Loucy (cell line): Measurements from ENCODE around the gene SLC15A3.

Experiments used
- H2AFZ ChIP-seq: fragments of 200-600 bp; sonication (generic); 2 replicates; pipeline ENCODE4 v1.6.0; 2016; ENCODE audit warnings: antibody characterized with exemption, mild to moderate bottlenecking, low read length, moderate library complexity
- H3F3A ChIP-seq: fragments of 200-600 bp; 2 replicates; pipeline ENCODE4 v1.6.0; 2016; ENCODE audit warnings: antibody characterized with exemption, low read depth, mild to moderate bottlenecking
- H3K27me3 ChIP-seq: fragments of 200-600 bp; sonication (generic); 2 replicates; pipeline ENCODE4 v1.6.1; 2014; ENCODE audit warnings: low read length, mild to moderate bottlenecking; ENCODE audit not compliant: insufficient read depth, poor library complexity, severe bottlenecking
- H3K36me3 ChIP-seq: fragments of 200-600 bp; sonication (generic); 2 replicates; pipeline ENCODE4 v1.6.1; 2016; ENCODE audit warnings: low read length; ENCODE audit not compliant: insufficient read depth
- H3K4me1 ChIP-seq: fragments of 200-600 bp; sonication (generic); 2 replicates; pipeline ENCODE4 v1.5.1; 2014; ENCODE audit warnings: low read length, mild to moderate bottlenecking; ENCODE audit not compliant: insufficient read depth, poor library complexity, severe bottlenecking
- H3K4me2 ChIP-seq: fragments of 200-600 bp; sonication (generic); 2 replicates; pipeline ENCODE4 v1.6.0; 2014; ENCODE audit warnings: antibody characterized with exemption, low read length, low read depth, mild to moderate bottlenecking; ENCODE audit not compliant: poor library complexity, severe bottlenecking
- H3K4me3 ChIP-seq: fragments of 200-600 bp; sonication (generic); 2 replicates; pipeline ENCODE4 v1.5.1; 2014; ENCODE audit warnings: low read length, mild to moderate bottlenecking, mixed read lengths; ENCODE audit not compliant: poor library complexity, severe bottlenecking
- H3K79me2 ChIP-seq: fragments of 200-600 bp; sonication (generic); 2 replicates; pipeline ENCODE4 v1.6.1; 2014; ENCODE audit warnings: low read length; ENCODE audit not compliant: insufficient read depth
- H3K9ac ChIP-seq: fragments of 200-600 bp; sonication (generic); 2 replicates; pipeline ENCODE4 v1.6.0; 2014; ENCODE audit warnings: mild to moderate bottlenecking, low read depth, low read length, moderate library complexity; ENCODE audit not compliant: poor library complexity, severe bottlenecking
- H3K9me2 ChIP-seq: fragments of 200-600 bp; sonication (generic); replicated peaks from 2 replicates; pipeline ENCODE4 v1.6.1; 2016; ENCODE audit warnings: low read depth, low read length, mixed read lengths
- H3K9me3 ChIP-seq: fragments of 200-600 bp; sonication (generic); 2 replicates; pipeline ENCODE4 v1.6.1; 2014; ENCODE audit warnings: mild to moderate bottlenecking, antibody characterized with exemption, low read length, low read depth; ENCODE audit not compliant: insufficient read depth
- H4K20me1 ChIP-seq: fragments of 200-600 bp; sonication (generic); 2 replicates; pipeline ENCODE4 v1.6.0; 2014; ENCODE audit warnings: antibody characterized with exemption, low read length, mild to moderate bottlenecking; ENCODE audit not compliant: insufficient read depth, poor library complexity, severe bottlenecking
- EZH2phosphoT487 ChIP-seq: fragments of 200-600 bp; IDR thresholded peaks from 2 replicates; pipeline ENCODE4 v1.6.1; 2018; ENCODE audit warnings: antibody characterized with exemption, mild to moderate bottlenecking, moderate library complexity, borderline replicate concordance
- TF ChIP-seq, protein P1 (sequence below): fragments of 200-600 bp; sonication (generic); conservative IDR thresholded peaks from 2 replicates; pipeline ENCODE4 v1.5.1; 2014; ENCODE audit warnings: mild to moderate bottlenecking, antibody characterized with exemption, low read length

SLC15A3 gene

DNA sequence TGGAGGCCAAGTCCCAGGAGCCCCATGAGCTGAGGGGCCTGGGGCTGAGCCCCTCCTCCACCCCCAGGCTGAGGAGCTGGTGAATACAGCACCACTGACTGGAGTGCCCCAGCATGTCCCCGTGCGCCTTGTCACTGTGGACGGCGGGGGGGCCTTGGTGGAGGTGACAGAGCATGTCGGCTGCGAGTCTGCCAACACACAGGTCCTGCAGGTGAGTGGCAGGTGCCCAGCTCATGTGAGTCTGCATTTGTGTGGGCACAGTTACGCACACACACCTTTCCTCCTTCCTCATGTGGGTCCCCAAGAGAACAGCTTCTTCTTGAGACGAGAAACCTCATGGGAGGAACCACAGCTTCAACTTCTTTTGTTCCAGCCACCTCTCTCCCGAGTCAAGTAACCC lies 20.1 kb downstream of the SLC15A3 start:
- Histone ChIP-seq H3F3A (no peaks in the 10 kb centered on the region), H3K9me3 (no peaks in the 10 kb centered on the region), H3K36me3 (no peaks in the 10 kb centered on the region), H2AFZ (no peak overlapping the region), H3K9me2 (no peaks in the 10 kb centered on the region), H4K20me1 (no peaks in the 10 kb centered on the region), H3K79me2 (no peaks in the 10 kb centered on the region), H3K4me3 (no peak overlapping the region), H3K27me3 (no peaks in the 10 kb centered on the region), H3K4me2 (no peak overlapping the region), H3K9ac (no peak overlapping the region), H3K4me1 (no peaks in the 10 kb centered on the region)
- TF ChIP-seq, protein P1, sequence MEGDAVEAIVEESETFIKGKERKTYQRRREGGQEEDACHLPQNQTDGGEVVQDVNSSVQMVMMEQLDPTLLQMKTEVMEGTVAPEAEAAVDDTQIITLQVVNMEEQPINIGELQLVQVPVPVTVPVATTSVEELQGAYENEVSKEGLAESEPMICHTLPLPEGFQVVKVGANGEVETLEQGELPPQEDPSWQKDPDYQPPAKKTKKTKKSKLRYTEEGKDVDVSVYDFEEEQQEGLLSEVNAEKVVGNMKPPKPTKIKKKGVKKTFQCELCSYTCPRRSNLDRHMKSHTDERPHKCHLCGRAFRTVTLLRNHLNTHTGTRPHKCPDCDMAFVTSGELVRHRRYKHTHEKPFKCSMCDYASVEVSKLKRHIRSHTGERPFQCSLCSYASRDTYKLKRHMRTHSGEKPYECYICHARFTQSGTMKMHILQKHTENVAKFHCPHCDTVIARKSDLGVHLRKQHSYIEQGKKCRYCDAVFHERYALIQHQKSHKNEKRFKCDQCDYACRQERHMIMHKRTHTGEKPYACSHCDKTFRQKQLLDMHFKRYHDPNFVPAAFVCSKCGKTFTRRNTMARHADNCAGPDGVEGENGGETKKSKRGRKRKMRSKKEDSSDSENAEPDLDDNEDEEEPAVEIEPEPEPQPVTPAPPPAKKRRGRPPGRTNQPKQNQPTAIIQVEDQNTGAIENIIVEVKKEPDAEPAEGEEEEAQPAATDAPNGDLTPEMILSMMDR = no peak
- no peak for TF ChIP-seq EZH2phosphoT487

DNA sequence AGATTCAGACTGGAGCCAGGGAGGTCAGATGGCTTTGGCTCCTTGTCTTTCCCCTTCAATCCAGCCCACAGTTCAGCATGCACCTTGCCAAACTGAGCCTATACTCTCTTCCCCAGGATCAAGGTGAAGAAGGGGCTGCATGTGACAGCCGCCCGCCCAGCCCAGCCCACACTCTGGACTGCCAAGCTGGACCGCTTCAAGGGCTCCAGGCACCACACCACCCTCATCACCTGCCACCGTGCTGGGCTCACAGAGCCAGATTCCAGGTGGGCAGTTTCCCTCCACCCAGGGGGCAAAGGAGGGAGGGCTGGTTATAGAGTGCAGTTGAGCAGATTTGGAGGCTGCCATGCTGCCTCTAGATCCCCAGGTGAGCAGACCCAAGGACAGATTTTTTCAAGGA lies 21.6 kb downstream of the SLC15A3 start:
- Histone ChIP-seq H3K27me3 (no peaks in the 10 kb centered on the region), H4K20me1 (no peaks in the 10 kb centered on the region), H3K36me3 (no peaks in the 10 kb centered on the region), H3K9me2 (no peaks in the 10 kb centered on the region), H3K4me2 (no peak overlapping the region), H3K4me3 (no peak overlapping the region), H3K9ac (no peak overlapping the region), H2AFZ (no peak overlapping the region), H3F3A (no peaks in the 10 kb centered on the region), H3K79me2 (no peaks in the 10 kb centered on the region), H3K9me3 (no peaks in the 10 kb centered on the region), H3K4me1 (peaks cover under 1% of the 10 kb centered on the region)
- TF ChIP-seq EZH2phosphoT487 = no peak
- TF ChIP-seq, protein P1 = no peak

DNA sequence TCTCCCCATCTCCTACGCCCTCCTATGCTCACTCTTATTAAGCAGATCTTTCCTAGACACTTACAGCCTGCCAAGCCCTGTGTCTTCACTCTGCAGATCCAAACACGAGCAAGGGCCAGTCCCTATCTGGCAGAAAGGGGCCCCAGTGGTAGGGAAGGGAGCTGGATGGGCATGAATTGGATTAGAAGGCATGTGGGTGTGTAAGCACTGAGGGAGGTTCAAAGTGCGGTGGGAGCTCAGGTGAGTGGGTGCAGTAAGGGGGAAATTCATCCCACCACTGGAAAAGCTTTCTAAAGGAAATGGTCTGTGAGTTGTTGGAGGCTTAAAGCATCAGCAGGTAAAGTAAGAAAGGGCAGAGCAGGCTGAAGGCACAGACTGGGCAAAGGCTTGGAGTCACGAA lies 22.2 kb downstream of the SLC15A3 start:
- Histone ChIP-seq H3F3A (no peaks in the 10 kb centered on the region), H3K9me2 (no peaks in the 10 kb centered on the region), H3K27me3 (no peaks in the 10 kb centered on the region), H3K4me2 (no peak overlapping the region), H2AFZ (no peak overlapping the region), H3K4me3 (no peak overlapping the region), H3K9me3 (no peaks in the 10 kb centered on the region), H3K36me3 (no peaks in the 10 kb centered on the region), H3K4me1 (peaks cover 7% of the 10 kb centered on the region), H3K79me2 (no peaks in the 10 kb centered on the region), H3K9ac (no peak overlapping the region), H4K20me1 (no peaks in the 10 kb centered on the region)
- TF ChIP-seq, protein P1 = no peak
- TF ChIP-seq EZH2phosphoT487 = no peak
